ENCODE data around the gene COBL.

The COBL gene

GRCh38 chr7:51303142-51303525 is 13.5 kb downstream of the COBL start:
- peak; percentile 19 for DNase-seq (ENCODE audit: low spot score)

- no peak for DNase-seq (ENCODE audit: low spot score)
Observed at GRCh38 chr7:51301806-51302205, 14.8 kb downstream of the COBL start.

DNA sequence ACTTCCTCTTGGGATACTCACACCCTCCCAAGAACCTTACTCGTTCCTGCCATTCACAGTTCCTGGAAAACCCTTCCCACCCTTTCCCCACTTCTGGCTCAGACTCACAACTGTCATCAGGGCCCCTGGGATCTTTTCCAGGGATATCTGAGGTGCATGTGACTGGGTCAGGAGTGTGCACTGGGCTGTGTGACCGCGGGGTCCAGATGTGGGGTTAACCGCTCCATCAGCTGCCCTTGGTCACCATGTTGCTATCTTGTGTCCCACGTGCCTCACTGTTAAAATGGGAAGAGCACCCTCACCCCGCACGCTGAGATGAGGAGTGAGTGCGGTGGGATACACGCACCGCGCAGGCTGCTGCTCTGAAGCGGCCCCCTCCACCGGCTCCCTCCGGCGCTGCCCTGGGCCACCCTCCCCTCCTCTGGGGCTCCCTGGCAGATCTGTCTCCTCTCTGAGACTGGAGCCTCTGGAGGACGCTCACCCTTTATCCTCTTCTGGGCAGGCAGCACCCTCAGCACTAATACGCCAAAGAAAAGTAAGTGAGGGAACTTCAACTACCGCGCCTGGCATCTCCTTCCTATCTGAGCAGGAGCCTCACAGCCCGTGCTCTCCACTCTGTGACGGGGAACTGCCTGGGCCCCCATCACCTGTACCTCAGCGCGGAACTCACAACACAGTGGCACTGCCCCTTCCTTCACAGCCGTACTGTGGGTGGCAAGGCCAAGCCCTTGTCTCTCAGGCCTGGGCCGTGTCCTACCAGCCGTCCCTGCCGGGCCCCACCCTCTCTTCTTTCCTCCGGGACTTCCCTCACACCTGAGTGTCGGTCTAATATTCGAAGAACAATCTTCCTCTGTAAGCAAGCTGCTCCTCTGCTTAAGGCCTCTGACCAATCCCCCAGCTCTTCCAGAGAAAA is 15.6 kb downstream of the COBL start:
- no peak for DNase-seq (ENCODE audit: low spot score)

DNA sequence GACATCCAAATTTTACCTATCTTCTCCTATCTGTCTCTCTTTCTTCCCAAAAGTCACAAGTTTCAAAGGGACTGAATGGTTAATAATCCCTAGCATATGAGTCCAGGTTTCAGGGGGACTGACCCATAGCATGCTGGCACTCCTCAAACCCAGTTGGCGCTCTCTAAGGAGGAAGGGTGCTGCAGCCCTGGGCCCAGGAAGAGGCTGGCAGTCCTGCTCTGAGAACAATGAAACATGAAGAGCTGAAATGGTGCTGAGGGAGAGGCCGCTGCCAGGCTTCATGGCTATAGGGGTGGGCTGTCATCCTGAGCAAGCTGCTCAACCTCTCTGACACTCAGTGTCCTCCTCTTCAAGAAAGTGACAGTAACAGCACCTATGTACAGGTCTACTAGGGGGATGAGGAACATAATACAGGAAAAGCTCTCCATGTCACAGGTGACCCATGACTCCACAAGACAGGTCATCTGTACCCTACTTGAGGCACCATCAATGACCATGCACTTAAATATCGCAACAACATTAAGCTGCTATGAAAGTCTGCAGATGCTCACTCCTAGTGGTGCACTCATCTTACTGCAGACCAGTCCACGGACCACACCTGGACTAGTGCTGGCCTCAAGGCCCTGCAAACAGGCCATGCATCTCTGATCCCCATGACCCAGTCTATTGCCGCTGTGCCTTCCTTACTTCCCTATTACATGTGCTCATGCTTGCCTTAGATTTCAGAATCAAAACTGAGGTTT is 17.0 kb downstream of the COBL start:
- DNase-seq (ENCODE audit: low spot score) = no peak

- no peak for DNase-seq (ENCODE audit: low spot score)
Observed at GRCh38 chr7:51298912-51299311, 17.7 kb downstream of the COBL start.

GRCh38 chr7:51297986-51298385 is 18.6 kb downstream of the COBL start:
- DNase-seq (ENCODE audit: low spot score) = no peak

DNA sequence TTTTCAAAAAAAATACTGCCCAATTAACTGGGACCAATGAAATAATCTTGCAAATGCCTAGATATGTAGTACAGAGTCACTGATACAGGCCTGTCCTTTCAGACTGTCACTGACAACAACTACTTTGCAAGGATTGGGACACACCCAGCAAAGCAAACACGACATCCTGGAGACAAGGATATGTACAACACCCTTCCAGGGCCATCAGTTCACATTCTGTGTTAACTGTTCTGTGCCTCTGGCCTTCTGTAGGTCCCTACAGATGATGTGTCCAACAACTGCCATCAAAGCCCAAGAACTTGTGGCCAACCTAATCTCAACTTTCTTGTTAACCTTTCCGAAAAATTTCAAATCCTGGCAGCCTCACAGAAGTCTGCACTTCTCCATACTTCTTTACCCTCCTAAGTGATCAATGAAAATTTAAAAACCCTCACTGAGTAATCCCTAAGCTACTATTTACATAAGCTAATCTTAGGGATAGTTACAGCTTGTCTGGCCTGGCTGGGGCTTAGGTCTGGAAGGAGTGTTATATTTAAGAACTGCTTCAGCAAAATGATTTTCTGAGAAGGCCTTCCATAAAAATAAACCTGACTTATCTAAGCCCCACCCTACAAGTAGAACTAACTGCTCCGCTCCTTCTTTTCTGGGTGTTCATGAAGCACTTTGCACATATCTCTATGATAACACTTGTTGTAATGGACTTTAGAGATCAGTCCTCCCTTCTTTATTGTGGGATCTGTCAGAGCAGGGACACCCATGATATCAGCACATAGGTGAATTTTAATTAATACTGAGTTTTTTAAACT is 21.0 kb downstream of the COBL start:
- DNase-seq (ENCODE audit: low spot score) = no peak

- DNase-seq (ENCODE audit: low spot score) = no peak
Observed at GRCh38 chr7:51292596-51292995, 24.0 kb downstream of the COBL start.

- DNase-seq (ENCODE audit: low spot score) = no peak
Observed at GRCh38 chr7:51290702-51291540, 25.7 kb downstream of the COBL start.

DNA sequence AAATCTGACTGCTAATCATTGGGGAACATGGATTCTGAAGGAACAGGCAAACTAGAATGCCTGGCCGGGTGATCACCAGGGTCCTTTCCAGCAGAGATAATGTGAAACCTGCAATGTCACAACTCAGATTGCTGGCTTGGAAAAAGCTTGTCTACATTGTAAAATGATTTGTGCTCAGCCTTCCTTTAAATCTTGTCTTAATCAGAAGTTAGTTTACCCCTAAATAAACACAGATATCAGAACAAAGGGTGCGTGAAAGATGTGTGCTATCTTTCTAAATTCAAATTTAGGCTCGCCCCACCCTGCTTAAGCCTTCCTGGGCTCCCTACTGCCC is 26.3 kb downstream of the COBL start:
- DNase-seq (ENCODE audit: low spot score) = no peak

DNA sequence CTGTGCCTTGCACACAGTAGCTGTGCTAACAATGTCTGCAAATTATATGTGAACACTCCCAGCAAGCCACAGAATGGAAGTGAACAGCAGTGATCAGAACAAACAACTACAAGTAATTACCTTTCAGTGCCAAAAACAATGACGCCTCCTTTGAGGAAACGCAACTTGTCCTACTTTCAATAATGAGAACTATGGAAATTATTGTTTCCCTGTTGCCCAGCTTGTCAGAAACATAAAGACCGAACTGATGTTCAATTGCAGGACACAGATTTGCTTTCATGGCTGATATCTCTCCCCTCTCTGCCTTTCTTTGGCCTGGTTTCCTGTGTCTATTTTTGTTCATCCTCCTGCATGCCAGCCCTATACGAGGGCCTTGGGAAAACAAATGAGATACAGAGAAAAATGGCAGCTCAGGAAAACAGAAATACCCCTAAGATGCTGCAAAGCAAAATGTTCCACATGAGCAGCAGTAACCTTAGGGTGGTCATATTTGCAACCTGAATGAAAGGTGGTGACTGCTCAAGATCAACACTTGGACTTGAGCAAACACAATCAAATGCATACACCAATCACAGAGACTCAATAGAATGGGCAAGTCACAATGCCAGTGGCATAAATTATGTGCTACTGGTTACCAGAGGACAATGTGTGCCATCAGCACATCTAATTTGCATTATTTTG is 26.8 kb downstream of the COBL start:
- DNase-seq (ENCODE audit: low spot score) = no peak

- DNase-seq (ENCODE audit: low spot score) = peak; percentile 35
Observed at GRCh38 chr7:51288896-51289622, 27.6 kb downstream of the COBL start.

- DNase-seq (ENCODE audit: low spot score) = peak; percentile 53
Observed at GRCh38 chr7:51286401-51286800, 30.2 kb downstream of the COBL start.

DNA sequence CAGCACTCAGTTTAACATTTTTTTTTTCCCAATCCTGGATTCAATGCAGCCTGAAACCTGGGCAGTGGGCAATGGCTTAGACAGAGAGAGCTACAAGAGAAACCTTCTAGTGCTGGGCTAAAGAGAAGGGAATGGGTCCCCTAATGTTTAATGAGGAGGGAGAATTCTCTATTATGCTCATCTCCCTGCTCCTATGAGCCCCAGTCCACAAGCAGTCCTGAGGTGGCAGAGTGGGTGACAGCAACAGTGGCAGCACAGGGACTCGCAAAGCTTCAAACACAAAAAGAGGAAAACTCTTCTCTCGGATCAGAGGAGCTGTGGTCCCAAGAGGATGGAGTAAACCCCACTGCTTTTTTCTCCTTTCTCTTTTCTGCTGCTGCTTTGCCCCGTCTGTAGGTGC is 36.5 kb downstream of the COBL start:
- no peak for DNase-seq (ENCODE audit: low spot score)

DNA sequence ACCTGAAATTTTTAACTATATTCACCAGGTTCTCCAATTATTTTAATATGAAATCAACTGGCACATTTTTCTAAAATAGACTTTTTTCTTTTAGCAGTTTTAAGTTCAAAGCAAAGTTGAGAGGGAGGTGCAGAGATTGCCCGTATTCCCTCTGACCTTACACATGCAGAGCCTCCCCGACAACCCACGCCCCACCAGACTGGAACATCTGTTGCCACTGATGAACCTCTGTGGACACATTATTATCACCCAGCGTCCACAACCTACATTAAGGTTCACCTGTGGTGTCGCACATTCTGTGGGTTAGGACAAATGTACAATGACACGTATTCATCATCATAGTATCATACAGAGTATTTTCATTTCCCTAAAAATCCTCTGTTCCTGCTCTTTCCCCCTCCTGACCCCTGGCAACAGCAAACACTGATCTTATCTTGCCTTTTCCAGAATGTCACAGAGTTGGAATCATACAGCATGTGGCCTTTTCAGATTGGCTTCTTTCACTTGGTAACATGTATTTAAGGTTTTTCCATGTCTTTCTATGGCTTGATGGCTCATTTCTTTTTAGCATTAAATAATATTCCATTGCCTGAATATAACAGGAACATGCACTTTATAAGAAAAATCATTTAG is 37.1 kb downstream of the COBL start:
- no peak for DNase-seq (ENCODE audit: low spot score)

GRCh38 chr7:51278797-51279196 is 37.8 kb downstream of the COBL start:
- DNase-seq (ENCODE audit: low spot score) = no peak

DNA sequence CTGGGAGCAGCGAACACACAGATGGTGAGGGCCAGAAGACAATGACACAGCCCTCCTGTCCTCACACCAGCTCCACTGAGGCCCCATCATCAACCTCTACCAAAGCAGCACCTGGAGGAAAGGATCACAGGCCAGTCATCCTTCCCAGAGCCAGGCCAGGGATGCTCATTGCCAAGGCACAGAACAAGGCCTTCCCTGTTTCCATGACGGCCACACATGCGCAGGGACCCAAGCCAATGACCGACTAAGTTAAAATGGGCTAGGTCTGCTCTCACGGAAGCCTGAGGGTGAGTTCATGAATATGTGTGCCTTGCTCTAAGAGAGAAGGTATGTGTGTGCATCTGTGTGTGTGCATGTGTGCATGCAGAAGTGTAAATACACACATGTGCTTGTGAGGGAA is 39.6 kb downstream of the COBL start:
- no peak for DNase-seq (ENCODE audit: low spot score)

DNA sequence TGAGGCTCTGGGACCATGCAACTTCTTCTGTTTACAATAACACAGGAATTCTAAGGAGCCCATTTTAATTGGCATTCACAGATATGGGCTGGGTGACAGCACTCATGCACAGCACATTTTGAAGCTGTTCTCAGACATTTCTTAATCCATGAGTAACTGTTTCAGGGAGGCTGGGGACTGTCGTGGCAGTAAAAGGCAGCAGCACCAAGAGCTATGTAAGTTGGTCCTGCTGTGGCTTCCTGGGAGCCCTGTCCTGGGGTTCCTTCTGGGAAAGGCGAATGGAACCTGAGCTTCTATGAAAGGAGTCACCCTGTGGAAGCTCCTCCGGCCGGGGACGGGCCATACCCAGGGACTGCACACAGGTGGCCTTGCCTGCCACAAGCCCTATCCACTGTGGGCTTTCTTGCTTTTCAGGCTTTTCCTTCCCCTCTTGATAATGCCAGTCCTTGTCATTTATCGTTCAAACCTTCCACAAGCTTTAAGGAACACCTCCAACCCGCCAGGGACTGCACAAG is 40.5 kb downstream of the COBL start:
- no peak for DNase-seq (ENCODE audit: low spot score)

GRCh38 chr7:51275532-51275931 is 41.1 kb downstream of the COBL start:
- DNase-seq (ENCODE audit: low spot score) = no peak

GRCh38 chr7:51274955-51275354 is 41.7 kb downstream of the COBL start:
- DNase-seq (ENCODE audit: low spot score) = no peak
